Erythroblast (primary cell): ENCODE measurements around the gene DIP2C.

ENCODE experiments used
- GATA1 ChIP-seq: IDR thresholded peaks from 2 replicates; pipeline ENCODE4 v1.6.1; 2011; ENCODE audit warnings: low read depth, mild to moderate bottlenecking, control low read depth, low read length, moderate library complexity
- POLR2A ChIP-seq: IDR thresholded peaks from 2 replicates; pipeline ENCODE4 v1.6.1; 2011; ENCODE audit warnings: mild to moderate bottlenecking, low read length

- no peak for TF ChIP-seq POLR2A
- TF ChIP-seq GATA1 = no peak
Observed at GRCh38 chr10:665579-666091, 23.8 kb downstream of the DIP2C start.
